Effector CD8-positive, alpha-beta T cell (primary cell): ENCODE data around the gene COL4A2.
"Not testable (repeated sequence)": the region's sequence is repeated elsewhere in the genome, so short reads cannot be mapped to it uniquely, and the experiment has no call there.

Experiments used
- DNase-seq: peaks from one replicate; lab custom pipeline; 2025; lab: John Stamatoyannopoulos, UW

Gene COL4A2

DNA sequence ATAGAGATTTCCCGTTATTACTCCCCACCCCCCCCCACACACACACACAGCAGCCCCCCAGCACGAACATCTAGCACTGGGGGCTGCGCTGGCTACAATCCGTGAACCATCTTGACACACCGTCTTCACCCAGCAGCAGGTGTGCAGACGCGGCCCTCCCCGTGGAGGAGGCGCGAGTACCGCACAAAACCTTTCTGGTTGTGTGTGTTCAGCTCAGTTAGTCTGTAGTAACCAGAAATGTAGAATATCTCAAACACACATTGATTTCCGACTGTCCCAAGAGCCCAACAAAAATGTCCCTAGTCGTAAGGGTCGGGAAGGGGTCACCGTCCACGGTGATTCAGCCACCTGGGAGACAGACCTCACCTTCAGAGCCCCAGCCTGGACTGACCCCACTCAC, 131.7 kb downstream of the COL4A2 start:
- no peak for DNase-seq

DNA sequence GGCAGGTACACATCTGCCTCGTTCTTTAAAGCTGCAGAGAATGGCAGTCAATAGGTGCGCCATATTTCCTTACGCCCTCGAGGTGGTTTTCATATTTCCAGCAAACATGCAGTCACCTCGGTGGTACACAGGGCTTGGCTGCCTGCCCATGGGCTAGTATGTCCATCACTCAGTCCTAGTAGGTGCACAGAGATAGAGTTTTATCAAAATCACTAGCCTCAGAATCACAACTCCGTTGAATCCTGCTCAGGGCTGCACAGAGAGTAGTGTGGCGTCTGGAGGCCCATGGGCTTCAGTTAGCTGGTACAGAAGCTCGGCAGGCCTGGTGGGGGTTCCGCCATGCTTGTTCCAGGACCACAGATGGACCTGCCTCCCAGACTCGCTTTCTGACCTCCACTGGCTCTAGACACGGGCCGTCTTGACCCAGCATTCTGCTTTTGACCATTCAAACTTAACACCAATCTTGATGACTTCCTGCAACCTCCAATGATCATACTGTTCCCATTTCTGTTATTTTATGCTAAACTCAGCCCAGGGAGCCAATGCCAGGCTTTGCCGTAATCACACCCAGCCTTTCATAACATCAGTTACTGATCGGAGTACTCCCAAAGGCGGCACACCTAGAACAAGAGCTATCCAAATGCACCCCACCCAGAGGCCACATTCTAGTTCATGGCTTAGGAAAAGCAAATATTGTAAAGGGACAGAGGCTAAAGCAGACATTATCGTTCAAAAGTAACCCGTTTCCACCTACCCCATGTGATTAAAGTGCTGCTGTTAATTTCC, 134.1 kb downstream of the COL4A2 start:
- DNase-seq: no peak

DNA sequence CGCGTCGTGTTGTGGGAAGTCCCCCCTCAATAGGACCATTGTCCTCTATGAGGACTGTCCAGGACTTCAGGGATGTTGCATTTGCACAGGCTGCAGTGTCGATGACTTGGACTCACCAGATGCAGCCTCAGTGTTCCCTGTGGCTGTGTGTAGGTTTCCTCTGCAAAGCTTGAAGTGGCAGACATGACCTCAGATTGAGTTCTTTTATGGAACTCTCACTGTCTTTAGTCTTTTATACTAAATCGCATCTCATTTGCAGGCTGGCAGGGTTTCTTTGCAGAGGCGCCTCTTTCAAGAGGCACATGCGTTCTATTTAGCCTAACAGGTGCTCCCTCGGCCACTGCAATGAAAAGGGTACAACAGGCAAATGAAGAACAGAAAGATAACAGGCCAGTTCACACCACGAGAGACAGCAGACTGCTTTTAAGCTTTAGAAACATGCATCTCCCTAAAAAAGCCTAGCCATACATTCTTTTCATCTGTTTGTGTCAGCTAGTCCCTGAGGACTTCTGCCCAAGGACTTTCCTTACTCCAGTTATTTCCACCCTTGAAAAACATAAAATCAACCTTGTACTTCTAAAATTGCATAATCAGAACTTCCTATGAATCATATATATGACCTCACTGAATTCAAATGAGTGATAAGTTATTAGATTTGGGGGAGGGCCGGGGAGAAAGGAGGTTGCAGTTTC, 136.0 kb downstream of the COL4A2 start:
- DNase-seq: no peak

DNA sequence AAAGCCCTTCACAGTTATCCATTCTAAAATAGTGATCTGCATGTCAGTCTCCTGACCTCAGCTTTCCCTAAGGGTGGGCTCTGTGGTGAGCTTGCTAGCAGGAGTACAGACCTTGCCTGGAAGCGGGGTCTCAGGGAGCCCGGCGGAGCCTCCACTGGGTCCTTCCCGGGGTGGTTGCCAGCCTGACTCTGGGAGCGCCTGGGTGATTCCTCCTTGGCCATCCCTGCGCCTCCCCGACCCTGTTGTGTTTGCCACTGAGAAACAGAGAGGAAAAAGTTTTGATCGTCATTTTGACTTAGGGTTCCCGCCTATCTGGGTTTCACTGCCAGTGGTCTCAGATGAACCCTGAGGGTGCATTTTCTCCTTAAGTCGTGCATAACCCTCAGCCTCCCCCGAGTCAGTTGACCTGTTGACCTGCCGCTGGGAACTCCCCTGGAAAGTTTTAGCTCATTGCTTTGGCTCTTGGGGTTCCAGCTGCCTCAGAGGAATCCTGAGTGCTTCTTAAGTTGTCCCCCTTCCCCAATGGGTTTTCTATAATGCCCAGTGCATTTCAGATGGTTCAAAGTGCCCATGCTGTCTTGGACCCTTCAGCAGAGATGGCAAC, 136.6 kb downstream of the COL4A2 start:
- no peak for DNase-seq

DNA sequence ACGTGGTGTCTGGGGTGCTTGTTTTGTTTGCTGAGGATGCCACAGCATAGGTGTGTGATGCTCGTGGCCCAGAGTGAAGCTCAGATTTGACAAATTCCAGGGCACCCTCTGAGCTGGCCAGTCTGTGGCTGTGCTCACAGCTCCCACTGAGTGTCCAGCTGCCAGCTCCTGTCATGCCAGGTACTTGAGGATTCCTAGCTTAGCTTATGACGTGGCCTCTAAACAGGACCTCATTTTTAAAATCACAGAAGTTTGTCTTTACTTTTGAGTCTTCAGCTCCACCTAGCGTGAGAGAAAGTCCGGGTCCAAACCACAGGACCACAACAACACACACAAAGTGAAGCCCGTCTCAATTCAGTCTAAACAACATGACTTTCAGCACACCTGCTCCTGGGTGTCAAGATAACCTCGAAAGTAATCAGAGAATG, 137.2 kb downstream of the COL4A2 start:
- DNase-seq: no peak

DNA sequence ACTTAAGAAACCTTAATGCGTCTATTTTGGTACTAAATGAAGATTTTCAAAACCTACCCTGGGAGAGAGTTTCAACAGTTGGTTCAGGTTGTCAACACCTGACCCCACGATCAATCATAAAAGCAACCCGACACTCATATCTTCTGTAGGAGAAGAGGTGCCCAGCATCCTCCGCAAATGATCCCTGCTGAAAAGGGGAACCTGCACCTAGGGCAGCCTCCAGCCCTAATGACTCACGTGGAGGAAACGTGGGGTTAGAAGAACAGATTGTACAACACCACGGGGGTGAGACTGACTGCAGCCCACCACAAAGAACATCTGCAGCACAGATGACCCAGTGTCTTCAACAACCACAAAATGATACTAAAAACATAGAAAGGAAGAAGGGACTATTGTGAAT, 138.1 kb downstream of the COL4A2 start:
- no peak for DNase-seq

DNA sequence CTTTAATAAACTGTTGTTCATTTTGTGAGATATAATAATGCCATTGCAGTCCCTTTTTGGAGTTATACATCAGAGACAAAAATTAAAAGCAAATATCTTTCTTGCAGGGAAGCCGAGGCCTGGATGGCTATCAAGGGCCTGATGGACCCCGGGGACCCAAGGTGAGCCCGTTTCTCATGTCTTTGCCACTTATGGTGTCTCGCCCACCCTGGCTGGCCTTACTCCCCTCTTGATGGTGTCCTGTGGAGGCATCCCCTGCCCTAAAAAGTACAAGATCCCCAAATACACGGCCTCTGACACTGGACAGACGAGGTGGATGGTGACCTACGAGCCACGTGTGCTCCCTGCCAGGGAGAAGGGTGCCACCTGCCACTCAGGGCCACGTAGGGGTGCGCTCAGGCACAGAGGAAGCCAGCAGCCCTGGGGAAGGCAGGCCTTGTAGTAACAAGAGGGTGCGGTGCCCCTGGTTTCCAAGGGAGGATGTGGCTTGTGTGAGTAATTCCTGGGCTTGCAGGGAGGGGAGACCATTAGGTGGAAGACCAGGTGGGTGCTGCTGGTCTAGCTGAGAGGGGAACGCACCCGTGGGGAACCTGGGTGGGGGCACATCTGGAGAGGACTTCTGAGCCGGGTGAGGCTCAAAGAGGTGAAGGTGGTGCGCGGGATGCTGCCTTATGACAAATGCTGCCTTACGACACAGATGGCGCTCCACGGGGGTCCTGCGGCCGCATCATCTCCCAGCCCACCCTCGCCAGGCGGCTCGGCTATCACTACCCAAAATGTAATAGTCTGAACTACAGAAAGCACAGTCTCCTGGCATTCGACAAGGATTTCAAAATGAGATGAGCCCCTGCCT, 138.9 kb downstream of the COL4A2 start:
- no peak for DNase-seq

DNA sequence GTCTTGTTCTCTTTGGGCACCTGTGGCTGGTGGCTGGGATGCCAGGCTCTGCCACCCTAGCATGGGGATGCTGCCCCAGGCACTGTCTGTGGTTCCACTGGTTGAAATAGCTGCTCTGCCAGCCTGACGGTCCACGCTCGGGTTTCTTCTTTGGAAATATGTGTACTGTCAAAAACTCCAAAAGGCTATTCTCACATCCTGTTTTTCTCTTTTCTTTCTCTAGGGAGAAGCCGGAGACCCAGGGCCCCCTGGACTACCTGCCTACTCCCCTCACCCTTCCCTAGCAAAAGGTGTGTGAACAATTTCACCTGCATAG, 139.4 kb downstream of the COL4A2 start:
- no peak for DNase-seq

DNA sequence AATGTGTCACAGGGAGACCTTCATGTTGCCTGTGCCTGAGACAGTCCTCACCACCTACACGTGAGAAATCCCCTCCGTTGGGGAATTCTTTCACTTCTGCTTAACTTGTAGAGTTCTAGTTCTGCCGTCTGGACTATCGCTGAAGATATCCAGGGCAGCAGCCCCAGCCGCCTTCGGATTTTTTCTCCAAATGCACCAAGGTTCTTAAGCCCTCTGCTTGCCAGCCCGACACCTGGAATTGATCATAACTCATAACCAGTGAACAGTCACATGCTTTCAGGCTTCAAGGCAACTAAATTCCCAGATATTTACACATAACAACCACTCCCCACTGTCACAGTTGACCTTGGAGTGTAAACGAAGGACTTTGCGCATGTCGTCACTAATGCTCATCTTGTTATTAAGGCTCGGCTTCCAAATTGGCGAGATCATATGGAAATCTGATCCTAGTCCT, 140.0 kb downstream of the COL4A2 start:
- DNase-seq: no peak

DNA sequence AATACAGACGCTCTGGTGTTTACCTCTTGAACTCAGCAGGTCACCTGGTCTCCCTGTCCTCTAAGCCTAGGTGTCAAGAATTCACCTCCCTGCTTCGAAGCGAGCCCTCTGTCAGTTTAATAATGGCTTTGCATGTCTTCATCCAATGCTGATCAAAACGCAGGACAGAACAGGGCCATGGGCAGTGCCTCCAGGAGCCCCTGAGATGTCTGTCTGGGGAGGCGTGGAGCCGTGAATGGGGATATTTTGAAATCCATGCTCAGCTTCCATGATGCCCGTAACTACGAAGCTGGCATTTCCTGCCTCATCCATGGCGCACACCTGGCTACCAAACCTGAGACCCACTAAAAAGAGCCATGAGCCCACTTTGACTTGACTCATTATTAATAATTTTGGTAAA, 140.7 kb downstream of the COL4A2 start:
- no peak for DNase-seq

DNA sequence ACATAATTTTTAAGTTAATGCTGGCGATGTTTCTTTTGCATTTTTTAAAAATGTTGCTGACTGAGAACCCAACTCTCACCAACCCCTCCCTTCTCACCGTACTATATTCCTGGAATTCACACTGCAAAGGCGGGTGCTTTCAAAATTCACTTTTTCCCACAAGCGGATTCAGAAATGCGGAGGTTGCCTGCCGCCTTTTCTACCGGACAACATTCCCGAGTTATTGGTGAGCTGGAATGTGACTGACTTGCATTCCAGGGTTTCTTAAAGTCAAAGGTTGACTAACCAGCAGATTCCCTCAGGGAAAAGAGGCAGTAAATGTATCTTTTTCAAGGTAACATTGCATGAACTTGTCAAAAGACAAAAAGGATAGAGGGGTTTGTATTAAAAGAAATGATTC, 141.1 kb downstream of the COL4A2 start:
- no peak for DNase-seq

DNA sequence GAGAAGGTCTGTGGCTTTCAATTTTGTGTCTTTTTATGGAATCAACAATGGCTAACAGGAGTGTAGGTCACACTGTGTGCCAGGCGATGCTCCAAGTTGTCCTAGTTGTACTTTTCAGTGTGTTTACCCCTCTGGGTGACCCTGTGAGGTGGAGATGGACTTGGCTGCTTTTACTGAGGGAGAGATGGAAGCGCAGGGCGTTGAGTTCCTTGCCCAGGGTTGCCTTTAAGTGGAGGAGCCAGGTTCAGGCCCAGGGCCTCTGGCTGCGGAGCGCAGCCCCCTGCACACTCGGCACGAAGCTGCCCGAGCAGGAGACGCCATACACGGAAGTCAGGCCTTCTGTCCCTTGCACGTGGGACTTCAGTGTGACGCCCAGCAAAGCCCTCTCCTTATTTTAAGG, 141.6 kb downstream of the COL4A2 start:
- no peak for DNase-seq

DNA sequence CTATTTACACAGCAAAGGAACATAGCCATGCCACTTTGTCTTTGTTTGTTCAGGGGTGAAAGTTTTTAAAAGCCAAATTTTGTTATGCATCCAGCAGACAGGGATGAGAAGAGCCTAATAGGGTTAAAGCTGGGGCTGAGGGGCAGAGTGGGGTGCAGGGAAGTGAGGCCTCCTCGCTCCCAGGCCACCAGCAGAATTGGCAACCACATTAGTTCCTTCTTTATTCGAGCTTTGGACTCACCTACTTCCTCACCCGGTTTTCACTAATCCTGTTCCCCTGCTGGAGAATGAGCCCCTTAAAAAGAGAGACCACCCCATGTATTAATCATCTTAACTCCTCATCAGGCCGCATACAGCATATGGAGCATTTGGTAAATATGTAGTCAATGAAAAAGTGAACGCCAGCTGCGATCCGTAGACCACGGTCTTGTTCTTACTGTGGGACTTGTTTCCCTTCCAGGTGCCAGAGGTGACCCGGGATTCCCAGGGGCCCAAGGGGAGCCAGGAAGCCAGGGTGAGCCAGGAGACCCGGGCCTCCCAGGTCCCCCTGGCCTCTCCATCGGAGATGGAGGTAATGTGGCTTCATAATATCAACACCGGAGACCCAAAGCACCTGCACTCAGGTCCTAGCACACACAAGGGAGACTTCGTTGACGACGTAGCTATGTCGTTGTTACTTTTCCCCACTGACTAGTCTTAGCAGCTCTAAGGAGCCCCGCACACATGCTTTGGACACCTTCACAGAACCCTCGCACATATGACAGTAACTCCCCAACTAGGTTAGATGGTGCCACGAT, 142.3 kb downstream of the COL4A2 start:
- no peak for DNase-seq

DNA sequence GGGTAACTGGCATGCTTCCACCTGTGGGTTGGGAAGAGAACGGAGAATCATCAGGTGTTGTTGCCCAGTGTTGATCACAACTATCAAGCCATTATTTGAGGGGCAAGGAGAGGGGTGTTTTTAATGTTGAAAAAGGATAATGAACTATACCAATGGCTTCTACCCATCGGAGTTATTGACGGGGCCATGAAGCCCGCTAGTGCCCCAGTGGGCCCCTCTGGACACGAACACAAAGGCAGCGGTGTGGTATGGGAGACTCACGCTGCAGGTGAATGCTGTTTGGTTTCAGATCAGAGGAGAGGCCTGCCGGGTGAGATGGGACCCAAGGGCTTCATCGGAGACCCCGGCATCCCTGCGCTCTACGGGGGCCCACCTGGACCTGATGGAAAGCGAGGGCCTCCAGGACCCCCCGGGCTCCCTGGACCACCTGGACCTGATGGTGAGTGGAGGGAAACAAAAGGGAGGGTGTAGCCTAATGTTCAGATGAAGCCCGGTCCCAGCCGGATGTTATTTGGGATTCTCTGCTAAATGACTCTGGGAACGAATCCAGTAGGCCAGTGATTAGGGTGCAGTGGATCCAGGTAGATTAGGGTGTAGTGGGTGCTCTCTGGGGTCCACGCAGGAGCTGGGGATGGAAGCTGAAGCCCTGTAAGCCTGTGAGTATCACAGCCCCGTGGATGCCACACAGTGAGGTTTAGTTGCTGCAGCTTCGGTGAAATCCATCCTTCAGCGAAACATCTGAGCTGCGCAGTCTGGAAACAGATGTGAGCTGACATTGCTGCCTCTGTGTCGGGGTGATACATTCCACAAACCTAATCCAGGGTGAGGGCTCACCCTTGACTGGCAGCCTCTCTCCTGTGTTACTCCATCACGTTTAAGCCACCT, 143.2 kb downstream of the COL4A2 start:
- DNase-seq: no peak

DNA sequence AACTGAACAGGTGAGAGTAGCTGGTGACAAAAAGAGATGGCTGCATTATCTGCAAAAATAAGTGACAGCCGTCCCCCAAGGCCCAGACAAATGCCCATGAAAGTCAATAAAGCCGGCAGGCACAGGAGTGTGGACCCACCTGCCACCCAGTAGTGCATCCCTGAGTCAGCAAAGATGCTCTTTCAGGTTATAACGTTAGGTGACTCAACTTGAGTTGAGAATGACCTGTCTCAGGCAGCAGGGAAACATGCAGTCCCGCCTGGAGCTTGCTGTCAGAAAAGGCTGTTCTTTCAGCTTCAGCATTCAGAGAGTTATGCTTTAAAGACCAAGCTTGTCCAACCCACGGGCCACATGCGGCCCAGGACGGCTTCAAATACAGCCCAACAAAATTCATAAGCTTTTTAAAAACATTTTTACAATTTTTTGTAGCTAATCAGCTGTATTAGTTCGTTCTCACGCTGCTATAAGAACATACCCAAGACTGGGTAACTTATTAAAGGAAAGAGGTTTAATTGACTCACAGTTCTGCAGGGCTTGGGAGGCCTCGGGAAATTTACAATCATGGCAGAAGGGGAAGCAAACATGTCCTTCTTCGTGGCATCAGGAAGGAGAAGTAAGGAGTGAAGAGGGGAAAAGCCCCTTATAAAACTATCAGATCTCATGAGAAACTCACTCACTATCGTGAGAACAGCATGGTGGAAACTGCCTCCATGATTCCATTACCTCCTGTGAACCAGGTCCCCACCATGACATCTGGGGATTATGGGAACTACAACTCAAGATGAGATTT, 144.1 kb downstream of the COL4A2 start:
- no peak for DNase-seq

DNA sequence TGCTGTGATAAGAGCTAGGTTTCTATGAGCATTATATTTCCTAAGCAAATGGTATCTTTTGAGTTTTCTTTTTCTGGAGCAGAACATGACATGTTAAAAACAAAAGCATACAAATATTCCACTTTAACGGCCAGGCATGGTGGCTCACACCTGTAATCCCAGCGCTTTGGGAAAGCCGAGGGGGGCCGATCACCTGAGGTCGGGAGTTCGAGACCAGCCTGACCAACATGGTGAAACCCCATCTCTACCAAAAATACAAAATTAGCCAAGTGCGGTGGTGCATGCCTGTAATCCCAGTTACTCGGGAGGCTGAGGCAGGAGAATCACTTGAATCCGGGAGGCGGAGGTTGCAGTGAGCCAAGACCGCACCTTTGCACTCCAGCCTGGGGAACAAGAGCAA, 146.0 kb downstream of the COL4A2 start:
- not testable (repeated sequence) for DNase-seq

DNA sequence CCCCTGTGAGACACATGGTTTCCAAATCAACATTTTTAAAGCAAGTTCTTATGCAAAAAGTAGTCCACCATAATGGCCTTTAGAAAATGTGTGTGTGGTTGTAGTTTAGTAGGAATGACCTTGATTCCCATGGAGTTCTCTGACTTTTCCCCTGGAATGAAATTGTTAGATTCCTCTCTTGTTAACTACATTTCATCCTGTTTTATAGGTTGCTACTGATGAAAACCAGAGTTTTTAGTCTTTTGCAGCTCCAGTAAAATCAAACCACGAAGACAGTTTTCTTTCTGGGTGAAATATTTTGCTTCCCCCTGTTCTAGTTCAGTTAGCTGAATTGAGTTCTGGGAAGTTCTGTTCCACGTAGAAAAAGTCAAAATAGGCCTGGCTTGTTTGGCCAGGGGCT, 146.7 kb downstream of the COL4A2 start:
- no peak for DNase-seq

DNA sequence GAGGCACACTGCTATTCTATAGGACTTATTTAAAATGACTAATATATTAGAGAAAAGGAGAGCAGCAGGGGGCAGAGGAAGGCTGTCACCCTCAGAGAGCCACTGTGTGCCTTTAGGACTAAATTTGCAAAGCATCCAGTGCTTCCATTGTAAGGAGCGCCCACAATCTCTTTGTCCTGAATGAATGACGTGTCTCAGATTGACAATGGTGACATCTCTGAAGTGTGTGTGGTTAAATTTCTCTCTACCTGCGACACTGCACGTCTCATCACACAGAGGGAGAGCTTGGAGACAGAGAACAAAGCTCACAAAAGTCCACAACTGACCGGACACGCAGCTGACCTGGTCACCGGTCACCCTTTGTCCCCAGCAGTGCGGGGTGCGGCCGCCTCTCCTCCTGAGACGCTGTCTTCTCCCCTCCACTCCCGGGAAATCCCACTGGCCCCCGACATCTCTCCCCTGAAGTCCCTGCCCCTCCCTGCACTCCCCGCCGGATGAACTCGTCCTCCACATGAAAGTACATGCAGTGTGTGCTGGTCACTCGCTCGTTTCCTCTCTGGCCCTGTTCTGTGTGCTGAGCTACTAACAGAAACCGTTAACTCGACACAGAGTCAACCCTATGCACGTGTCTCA, 147.3 kb downstream of the COL4A2 start:
- no peak for DNase-seq

DNA sequence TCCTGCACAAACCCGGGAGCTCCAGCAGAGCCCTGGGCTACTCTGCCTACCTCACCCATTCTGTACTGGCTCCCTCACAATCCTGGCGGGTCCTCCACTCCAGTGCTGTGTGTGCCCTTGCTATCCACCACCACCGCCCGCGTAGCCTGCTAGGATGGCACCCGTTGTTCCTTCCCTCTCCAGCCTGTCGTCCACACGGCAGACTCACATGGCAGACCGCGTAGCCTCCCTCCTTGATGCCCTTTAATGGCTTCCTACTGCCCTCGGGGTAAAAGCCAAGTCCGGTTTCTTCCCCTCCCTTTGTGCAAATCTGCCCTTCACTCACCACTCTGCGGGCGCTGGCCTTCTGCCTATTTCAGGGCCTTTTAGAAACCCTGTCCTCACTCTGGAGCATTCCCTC, 147.9 kb downstream of the COL4A2 start:
- DNase-seq: no peak
